B cell (primary cell): ENCODE data around the gene FOXD1.

ENCODE experiments used
- EZH2 ChIP-seq: IDR thresholded peaks from 2 replicates; pipeline ENCODE4 v1.6.1; 2012; ENCODE audit warnings: borderline replicate concordance, low read depth, mild to moderate bottlenecking, moderate library complexity, low read length; ENCODE audit not compliant: insufficient read depth, poor library complexity, severe bottlenecking
- TF ChIP-seq, protein P1 (sequence below): fragments of 200-600 bp; IDR thresholded peaks from one replicate; pipeline ENCODE4 v1.8.0; 2022; ENCODE audit warnings: antibody characterized with exemption, mild to moderate bottlenecking

GRCh38 chr5:73442996-73443627, 5.5 kb downstream of the FOXD1 start:
- TF ChIP-seq, protein P1, sequence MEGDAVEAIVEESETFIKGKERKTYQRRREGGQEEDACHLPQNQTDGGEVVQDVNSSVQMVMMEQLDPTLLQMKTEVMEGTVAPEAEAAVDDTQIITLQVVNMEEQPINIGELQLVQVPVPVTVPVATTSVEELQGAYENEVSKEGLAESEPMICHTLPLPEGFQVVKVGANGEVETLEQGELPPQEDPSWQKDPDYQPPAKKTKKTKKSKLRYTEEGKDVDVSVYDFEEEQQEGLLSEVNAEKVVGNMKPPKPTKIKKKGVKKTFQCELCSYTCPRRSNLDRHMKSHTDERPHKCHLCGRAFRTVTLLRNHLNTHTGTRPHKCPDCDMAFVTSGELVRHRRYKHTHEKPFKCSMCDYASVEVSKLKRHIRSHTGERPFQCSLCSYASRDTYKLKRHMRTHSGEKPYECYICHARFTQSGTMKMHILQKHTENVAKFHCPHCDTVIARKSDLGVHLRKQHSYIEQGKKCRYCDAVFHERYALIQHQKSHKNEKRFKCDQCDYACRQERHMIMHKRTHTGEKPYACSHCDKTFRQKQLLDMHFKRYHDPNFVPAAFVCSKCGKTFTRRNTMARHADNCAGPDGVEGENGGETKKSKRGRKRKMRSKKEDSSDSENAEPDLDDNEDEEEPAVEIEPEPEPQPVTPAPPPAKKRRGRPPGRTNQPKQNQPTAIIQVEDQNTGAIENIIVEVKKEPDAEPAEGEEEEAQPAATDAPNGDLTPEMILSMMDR: no peak
- no peak for TF ChIP-seq EZH2
